ENCODE data around the gene ABL2. TPM values are rescaled to one million over a fixed set of nuclear protein-coding genes. Genes with fewer than 3 reads are reported as not detected.
A peak's percentile ranks its signal among the peaks of the same experiment; 100 is the strongest.
"Not testable (repeated sequence)": the region's sequence is repeated elsewhere in the genome, so short reads cannot be mapped to it uniquely, and the experiment has no call there.

The ABL2 gene
- polyA plus RNA-seq, 1 donor, result 7.7 TPM

DNA sequence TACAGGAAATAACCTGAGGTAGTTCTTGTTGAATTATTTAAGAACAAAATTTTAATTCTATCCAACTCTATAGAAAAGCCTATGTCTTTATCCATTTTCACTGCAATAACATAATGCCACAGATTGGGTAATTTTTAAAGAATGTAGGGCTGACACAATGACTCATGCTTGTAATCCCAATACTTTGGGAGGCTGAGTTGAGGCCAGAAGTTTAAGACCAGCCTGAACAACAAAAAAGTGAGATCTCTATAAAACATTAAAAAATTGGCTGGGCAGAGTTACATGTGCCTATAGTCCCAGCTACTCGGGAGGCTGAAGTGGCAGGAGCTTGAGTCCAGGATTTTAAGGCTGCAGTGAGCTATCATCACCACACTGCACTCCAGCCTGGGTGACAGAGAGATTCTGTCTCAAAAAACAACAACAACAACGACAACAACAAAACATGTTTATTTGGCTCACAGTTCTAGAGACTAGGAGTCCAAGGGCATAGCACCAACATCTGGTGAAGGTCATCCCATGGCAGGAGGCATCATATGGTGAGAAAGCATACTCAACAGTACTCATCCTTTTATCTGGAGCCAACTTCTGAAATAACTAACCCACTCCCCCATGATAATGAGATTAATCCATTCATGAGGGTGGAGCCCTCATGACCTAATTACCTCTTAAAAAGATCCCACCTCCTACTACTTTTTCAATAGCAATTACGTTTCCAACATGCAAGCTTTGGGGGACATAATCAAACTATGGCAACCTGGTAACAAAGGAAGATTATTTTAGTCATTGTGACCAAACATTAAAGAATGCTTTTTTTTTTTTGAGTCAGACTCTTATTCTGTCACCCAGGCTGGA lies 59.6 kb downstream of the ABL2 start:
- no peak for DNase-seq (ENCODE audit: low read depth)

DNA sequence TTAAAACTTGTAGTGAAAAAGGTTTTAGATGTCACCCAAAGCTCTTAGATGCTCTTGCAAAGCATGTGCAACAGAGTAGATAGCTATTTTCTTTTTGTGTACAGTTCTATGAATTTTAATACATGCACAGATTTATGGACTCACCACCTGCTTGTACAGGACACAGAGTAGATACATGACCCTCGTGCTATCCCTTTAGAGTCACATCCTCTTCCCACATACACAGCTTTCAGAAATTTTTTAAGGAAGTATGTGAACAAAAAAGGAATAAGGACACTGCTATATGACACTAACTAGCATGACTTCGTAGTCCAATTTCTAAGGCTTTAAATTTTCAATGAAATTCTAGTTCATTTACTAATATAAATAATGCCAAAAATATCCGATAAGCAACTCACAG lies 60.9 kb downstream of the ABL2 start:
- no peak for DNase-seq (ENCODE audit: low read depth)

DNA sequence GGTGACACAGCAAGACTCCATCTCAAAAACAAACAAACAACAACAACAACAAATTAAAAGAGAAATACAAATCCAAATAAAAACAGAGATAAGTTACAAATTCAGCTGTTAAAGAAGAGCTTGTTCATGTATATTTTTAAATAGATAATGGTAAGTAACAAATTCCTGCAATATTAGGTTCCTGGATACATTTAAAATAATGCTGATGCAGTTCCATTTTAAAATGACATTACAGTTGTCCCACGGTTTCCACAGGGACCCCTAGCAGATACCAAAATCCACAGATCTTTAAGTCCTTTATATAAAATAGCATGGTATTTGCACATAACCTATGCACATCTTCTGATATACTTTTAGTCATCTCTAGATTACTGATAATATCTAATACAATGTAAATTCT lies 61.5 kb downstream of the ABL2 start:
- no peak for DNase-seq (ENCODE audit: low read depth)

DNA sequence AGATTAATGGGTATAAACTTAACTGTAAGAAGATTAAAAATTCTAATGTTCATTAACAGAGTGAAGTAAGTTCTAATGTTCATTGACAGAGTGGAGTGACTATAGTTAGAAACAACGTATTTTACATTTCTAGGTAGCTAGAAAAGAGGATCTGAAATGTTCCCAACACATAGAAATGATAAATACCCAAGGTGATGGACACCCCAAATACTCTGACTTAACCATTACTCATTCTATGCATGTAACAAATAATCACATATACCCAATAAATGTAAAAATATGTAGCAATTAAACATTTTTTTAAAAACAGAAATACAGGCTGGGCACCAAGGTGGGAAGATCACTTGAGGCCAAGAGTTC lies 62.1 kb downstream of the ABL2 start:
- DNase-seq (ENCODE audit: low read depth), result no peak

DNA sequence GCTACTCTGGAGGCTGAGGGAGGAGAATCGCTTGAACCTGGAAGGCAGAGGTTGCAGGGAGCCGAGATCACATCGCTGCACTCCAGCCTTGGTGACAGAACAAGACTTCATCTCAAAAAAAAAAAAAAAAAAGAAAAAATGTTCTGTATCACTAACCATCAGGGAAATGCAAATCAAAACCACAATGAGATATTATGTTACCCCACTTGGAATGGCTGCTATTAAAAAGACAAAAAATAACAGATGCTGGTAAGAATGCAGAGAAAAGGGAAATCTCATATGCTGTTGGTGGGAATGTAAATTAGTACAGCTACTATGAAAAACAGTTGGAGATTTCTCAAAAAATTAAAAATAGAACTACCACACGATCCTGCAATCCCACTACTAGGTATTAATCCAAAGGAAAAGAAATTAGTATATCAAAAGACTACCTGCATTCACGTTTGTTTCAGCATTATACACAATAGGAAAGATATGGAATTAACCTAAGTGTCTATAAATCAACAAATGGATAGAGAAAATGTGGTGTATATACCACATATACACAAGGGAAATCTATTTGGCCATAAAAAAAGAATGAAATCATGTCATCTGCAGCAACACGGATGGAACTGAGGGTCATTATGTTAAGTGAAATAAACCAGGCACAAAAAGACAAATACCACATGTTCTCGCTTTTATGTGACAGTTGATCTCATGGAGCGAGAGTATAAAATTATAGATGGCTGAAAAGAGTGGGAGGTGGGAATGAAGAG lies 62.6 kb downstream of the ABL2 start:
- no peak for DNase-seq (ENCODE audit: low read depth)

DNA sequence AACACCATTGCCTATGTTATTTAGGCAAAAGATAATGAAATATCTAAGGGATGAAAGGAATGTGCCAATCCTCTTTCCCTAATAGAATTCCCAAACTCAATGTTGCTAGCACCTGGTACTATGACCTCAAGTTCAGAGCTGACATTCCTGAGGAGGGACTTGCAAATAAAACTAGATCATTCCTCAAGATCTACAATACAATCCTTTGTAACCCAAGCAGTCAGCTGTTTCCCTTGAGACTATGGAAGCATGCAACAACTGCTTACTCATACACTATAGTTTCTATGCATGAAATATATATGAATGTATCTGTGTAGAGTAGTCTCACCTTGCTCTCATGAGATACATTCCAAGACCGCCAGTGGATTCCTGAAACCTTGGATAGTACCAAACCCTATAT lies 65.0 kb downstream of the ABL2 start:
- no peak for DNase-seq (ENCODE audit: low read depth)

DNA sequence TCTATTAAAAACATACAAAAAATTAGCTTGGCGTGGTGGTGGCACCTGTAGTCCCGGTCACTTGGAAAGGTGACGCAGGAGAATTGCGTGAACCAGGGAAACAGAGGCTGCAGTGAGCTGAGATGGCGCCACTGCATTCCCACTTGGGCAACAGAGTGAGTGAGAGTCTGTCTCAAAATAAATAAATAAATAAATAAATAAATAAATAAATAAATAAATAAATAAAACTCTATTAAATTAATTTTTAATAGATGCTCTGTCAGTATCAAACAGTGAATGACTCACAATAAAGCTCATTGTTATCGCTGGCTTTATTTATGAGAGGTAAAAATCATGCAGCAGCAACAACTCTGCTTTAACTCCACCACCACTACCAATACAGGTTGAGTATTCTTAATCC lies 72.8 kb downstream of the ABL2 start:
- no peak for DNase-seq (ENCODE audit: low read depth)

DNA sequence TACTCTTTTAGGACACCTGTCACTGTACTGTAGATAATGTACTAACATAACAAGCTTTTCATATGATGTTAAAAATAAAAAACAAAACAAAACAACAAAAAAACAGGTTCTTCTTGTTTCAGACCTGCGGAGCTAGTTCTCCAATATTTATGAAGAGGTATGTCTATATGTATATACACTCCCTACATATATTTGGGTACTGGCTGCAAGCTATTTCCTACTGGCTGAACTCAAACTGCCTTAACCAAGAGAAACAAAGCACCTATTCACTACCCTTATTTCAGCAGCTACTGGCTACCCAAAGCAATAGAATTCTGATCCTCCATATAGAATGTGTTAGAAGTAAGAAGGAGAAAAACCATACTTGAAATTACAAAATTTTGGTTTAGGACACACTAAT lies 73.5 kb downstream of the ABL2 start:
- DNase-seq (ENCODE audit: low read depth), result no peak

DNA sequence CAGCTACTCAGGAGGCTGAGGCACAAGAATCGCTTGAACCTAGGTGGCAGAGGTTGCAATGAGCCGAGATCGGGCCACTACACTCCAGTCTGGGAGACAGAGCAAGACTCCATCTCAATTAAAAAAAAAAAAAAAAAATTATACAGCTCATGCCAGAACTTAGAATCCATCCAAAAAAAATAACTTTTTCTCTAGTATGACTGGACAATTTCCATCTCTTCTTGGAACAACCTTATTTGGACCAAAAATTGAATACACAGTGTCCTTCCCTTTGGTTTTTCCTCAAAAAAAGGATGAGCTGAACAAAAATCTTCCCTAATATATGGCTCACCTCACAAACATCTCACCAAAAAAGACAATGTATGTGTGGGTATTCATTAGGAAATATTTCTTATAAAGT lies 73.9 kb downstream of the ABL2 start:
- peak; percentile 62 for DNase-seq (ENCODE audit: low read depth)

DNA sequence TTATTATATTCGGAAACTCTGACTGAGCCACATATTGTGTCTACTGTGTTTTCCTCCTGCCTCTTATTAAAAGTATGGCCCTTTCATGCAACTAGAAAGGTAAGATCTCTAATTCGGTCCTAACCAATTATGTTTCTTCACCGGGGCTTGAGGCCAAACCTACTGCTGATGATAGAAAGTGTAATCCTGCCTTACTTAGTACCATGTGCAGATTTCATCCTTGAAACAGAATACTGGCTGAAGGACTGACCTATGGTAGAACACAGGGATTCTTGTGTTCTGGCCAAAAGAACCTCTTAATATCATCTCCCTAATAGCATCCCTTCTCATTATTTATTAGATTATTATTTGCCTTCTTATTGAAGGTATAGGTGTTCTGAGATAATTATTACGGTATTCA lies 75.0 kb downstream of the ABL2 start:
- DNase-seq (ENCODE audit: low read depth), result no peak

DNA sequence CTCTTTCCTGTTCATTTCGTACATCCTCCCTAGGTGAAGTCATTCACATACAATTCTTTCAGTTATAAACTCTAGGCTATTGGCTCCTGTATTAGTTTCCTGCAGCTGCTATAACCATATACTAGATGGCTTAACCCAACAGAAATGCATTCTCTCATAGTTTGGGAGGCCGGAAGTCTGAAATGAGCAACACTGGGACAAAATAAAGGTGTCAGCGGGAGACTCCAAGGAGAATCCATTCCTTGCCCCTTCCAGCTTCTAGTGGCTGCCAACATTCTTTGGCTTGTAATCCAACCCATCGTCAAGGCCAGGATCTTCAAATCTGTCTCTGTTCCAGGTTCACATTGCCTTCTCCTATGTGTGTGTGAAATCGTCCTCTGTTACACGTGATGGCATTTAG lies 76.3 kb downstream of the ABL2 start:
- no peak for DNase-seq (ENCODE audit: low read depth)

DNA sequence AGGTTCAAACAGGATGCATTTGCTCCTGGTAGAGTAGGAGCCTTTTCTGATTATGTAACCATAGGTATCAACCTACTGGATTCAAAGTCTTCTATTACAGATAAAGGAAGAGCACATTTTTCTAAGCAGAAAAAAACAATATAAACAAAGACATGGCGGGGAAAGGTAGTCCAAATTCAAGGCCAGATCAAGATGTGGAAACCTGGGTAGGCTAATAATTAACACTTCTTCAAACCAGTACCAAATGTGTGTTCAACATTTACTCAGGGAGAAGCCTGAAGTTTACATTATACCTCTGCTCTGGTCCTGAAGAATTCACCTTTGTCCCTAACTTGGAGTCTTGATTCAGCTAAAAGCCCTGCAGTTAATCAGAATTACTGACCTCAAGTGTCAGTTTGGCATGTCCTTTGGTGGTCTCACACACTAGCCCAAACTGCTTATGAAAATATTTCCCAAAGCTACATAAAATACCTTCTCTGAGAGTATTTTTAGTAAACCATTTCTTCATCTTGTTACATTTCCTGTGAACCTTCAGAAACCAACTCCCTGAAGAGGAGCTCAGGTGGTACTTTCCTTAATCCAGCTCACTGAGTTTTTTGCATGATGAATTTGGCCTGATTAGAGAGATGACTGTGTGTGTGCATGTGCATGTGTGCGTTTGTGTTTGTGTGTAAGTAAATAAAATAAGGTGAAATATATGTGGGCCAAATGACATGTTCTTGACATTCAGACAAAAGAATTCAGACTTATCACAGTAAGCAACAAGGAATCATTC lies 77.4 kb downstream of the ABL2 start:
- no peak for DNase-seq (ENCODE audit: low read depth)

DNA sequence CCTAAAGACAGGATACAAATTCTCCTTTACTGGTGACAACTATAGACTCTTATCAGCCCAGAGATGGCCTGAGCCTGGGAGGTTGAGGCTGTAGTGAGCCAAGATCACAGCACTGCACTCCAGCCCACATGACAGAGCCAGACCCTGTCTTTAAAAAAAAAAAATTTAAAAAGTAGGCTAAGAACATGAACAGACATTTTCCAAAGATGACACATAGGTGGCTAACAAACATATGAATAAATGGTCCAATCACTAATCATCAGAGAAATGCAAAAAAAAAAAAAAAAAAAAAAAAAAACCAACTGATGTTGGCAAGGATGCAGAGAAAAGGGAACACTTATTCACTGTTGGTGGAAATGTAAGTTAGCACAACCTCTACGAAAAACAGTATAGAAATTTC lies 82.6 kb downstream of the ABL2 start:
- DNase-seq (ENCODE audit: low read depth), result no peak

DNA sequence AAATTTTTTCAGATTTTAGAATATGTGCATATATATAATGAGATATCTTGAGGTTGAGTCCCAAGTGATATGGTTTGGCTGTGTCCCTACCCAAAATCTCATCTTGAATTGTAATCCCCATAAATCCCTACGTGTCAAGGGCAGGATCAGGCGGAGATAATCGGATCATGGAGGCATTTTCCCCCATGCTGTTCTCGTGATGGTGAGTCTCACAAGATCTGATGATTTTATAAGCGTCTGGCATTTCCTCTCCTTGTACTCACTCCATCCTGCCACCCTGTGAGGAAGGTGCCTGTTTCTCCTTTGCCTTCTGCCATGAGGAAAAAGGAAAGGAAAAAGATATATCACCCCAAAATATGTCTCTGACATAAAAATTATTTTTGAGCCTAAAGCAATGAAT lies 83.0 kb downstream of the ABL2 start:
- DNase-seq (ENCODE audit: low read depth), result no peak

DNA sequence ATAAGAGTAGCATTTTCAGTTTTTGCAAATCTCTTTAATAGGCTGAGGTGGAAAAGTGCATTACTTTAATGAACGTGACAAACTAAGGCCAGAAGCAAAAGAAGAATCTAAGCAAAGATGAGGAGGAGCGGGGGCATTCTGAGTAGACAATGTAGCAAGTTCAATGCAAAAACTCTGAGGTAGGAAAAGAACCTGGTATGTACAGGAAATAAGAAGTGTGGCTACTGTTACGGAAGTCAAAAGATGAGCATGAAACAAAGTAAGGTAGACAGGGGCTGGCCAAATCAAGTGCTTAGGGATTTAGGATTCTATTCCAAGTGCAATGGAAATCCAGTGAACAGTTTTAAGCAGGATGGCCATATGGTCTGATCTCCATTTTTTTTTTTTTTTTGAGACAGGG lies 84.0 kb downstream of the ABL2 start:
- DNase-seq (ENCODE audit: low read depth), result no peak

DNA sequence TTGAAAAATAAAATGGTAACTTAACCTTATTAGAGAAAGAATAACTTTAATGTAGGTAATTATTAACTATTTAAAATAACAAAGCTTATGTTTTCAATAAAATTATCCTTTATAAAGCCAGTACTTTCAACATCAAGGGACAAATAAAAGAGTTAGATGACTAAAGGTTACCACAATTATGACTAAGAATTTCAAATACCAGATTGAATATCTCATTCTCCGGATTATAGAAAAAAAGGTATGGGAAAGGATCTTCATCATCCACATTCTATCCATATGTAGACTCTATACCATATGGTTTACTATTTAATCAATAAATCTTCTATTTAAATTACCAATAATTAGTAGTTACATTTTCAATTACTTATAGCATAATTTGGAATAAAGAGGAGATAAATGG lies 84.9 kb downstream of the ABL2 start:
- no peak for DNase-seq (ENCODE audit: low read depth)

DNA sequence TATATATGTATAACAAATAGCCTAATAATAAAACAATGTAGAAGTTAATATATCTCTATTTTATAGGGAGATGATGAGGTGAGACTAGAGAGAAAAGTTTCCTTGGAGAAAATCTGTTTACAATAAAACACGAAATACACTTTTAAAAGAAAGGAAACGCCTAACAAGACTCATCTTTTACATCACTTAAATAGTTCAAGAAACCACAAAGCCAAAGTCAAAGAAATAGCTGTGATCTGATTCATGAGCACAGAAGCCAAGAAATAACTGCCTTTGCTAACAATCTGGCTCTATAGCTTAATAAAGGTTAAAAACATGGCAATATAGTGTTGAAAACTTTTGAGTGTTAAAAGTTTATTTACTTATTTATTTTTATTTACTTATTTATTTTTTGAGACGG lies 86.2 kb downstream of the ABL2 start:
- DNase-seq (ENCODE audit: low read depth), result no peak

DNA sequence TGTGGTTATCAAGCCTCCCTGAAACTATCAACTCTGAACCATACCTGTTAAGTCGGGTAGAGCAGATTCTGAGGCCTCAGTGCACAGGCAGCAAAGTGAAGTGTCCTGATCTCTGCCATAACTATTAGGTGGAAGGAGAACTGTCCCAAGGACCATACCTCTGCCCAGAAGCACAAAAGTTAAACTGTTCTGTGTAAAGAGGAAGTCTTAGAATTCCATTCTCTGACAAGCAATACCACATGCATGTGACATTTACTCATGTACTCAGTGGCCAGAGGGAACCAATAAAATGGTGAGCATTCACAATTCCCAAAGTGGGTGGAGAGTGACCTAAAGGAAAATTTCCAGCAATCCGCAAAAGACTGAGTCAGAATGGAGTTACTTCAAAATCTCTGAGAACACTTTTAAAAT lies 86.6 kb downstream of the ABL2 start:
- DNase-seq (ENCODE audit: low read depth), result peak; percentile 65

DNA sequence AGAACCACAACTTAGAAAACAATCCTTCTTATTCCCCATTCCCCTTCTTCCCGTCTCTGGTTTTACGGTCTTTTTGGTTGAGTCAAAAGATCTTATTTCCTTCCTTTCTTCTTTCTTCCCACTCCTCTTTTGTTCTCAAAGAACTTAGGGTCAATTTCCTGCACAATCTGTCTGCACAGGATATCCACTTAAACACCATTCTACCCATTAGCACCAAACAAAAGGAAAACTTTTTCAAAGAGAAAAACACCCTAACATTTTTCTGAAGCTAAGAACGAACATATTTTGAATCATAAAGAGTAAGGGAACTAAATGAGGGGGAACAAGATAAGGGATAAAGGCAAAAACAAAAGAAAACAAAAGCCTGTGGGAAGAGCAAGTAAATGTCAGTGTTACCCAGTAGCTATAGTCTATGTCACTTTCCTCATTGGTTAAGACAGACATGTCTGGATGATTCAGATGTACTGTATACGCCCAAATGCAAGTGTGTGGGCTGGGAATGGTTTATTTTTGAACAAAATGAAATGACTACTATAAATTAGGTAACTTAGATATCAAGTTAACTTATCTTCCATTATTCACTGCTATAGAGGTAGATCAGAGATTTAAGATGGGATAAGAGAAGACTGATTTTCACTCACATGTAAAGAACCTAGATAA lies 87.8 kb downstream of the ABL2 start:
- no peak for DNase-seq (ENCODE audit: low read depth)

DNA sequence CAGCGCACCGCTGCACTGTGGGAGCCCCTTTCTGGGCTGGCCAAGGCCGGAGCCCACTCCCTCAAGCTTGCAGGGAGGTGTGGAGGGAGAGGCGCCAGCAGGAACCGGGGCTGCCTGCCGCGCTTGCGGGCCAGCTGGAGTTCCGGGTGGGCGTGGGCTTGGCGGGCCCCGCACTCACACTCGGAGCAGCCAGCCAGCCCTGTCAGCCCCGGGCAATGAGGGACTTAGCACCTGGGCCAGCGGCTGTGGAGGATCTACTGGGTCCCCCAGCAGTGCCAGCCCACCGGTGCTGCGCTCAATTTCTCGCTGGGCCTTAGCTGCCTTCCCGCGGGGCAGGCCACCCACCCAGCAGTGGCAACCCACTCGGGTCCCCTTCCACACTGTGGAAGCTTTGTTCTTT lies 90.7 kb downstream of the ABL2 start:
- not testable (repeated sequence) for DNase-seq (ENCODE audit: low read depth)

DNA sequence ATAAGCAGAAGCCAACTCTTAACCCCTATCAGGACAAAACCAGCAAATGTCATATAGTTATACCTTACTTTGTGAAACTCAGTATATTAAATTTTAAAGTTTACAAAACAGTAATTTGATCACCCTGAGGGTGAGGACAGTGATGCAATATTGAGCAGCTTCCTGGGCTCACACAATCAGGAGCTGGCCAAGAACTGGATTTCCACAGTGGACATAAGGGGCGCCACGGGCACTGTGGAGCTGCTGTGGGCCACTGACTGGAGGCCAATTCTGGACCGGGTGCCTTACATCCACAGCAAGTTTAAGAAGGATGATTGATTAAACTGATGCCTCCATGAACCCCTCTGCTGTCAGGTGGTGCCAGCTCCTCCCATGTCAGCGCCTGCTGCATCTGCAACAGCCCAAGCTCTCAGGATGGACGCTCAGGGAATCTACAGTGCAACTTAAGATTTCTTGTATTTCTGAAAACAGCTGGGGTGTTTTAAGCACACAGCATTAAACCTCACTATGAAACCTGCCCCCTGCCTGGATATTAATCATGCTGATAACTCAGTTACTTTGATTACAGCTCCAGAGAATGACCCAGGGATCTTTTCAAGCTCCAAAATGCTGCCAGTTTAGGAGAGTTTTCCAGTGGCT lies 91.7 kb downstream of the ABL2 start:
- DNase-seq (ENCODE audit: low read depth), result no peak

DNA sequence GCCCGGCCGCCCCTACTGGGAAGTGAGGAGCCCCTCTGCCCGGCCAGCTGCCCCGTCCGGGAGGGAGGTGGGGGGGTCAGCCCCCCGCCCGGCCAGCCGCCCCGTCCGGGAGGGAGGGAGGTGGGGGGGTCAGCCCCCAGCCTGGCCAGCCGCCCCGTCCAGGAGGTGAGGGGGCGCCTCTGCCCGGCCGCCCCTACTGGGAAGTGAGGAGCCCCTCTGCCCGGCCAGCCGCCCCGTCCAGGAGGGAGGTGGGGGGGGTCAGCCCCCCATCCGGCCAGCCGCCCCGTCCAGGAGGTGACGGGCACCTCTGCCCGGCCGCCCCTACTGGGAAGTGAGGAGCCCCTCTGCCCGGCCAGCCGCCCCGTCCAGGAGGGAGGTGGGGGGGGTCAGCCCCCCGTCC lies 93.8 kb downstream of the ABL2 start:
- not testable (repeated sequence) for DNase-seq (ENCODE audit: low read depth)

All from forelimb muscle (tissue), 1 donor.